GM23338 (cell line): ENCODE measurements around the gene DUSP5. TPM values are rescaled to one million over a fixed set of nuclear protein-coding genes. Genes with fewer than 3 reads are reported as not detected.

Source experiments
- ATAC-seq: fragments of 200-7000 bp; cut with Tn5 transposase; 3 replicates; pipeline ENCODE4 v1.9.1; 2020
- DNase-seq: peaks from one replicate; pipeline ENCODE4 v3.0.0-alpha.2; 2015; ENCODE audit warnings: low spot score
- H2AFZ ChIP-seq: fragments of 200-600 bp; sonication (generic); 2 replicates; pipeline ENCODE4 v1.8.0; 2016; ENCODE audit warnings: antibody characterized with exemption, mild to moderate bottlenecking, moderate library complexity
- H3F3A ChIP-seq: fragments of 200-600 bp; sonication (generic); replicated peaks from 2 replicates; pipeline ENCODE4 v1.8.0; 2017; ENCODE audit warnings: antibody characterized with exemption, mixed run types, low read depth
- H3K27ac ChIP-seq: fragments of 200-600 bp; sonication (generic); 2 replicates; pipeline ENCODE4 v1.6.1; 2016; ENCODE audit warnings: low read depth
- H3K27me3 ChIP-seq: fragments of 200-600 bp; sonication (generic); 2 replicates; pipeline ENCODE4 v1.8.0; 2016; ENCODE audit warnings: mild to moderate bottlenecking, mixed run types, moderate library complexity; ENCODE audit not compliant: insufficient read depth
- H3K36me3 ChIP-seq: fragments of 200-600 bp; sonication (generic); 2 replicates; pipeline ENCODE4 v1.8.0; 2016; ENCODE audit warnings: mild to moderate bottlenecking; ENCODE audit not compliant: insufficient read depth
- H3K4me1 ChIP-seq: fragments of 200-600 bp; sonication (generic); 2 replicates; pipeline ENCODE4 v1.8.0; 2016; ENCODE audit warnings: mild to moderate bottlenecking, moderate library complexity; ENCODE audit not compliant: insufficient read depth
- H3K4me2 ChIP-seq: fragments of 200-600 bp; sonication (generic); 2 replicates; pipeline ENCODE4 v1.7.1; 2017; ENCODE audit warnings: mixed run types
- H3K4me3 ChIP-seq: fragments of 200-600 bp; sonication (generic); 2 replicates; pipeline ENCODE4 v1.6.1; 2016; ENCODE audit warnings: mixed run types
- H3K79me2 ChIP-seq: fragments of 200-600 bp; sonication (generic); replicated peaks from 2 replicates; pipeline ENCODE4 v1.8.0; 2017; ENCODE audit warnings: mild to moderate bottlenecking; ENCODE audit not compliant: insufficient read depth
- H3K9me2 ChIP-seq: fragments of 200-600 bp; sonication (generic); 2 replicates; pipeline ENCODE4 v1.8.0; 2017; ENCODE audit not compliant: insufficient read depth
- H4K20me1 ChIP-seq: fragments of 200-600 bp; sonication (generic); replicated peaks from 2 replicates; pipeline ENCODE4 v1.8.0; 2017; ENCODE audit warnings: mild to moderate bottlenecking; ENCODE audit not compliant: insufficient read depth
- H3K27ac Mint-ChIP-seq: 2 replicates; pipeline ENCODE4 v1.8.0; 2020; ENCODE audit warnings: inconsistent platforms, mild to moderate bottlenecking, moderate library complexity, mixed read lengths
- H3K27me3 Mint-ChIP-seq: 3 replicates; pipeline ENCODE4 v1.8.0; 2022; ENCODE audit warnings: low read depth, mild to moderate bottlenecking, moderate library complexity, mixed read lengths, inconsistent platforms; ENCODE audit not compliant: insufficient read depth, poor library complexity
- H3K36me3 Mint-ChIP-seq: 3 replicates; pipeline ENCODE4 v1.8.0; 2021; ENCODE audit warnings: low read depth, mild to moderate bottlenecking, inconsistent platforms, moderate library complexity, mixed read lengths
- H3K4me1 Mint-ChIP-seq: 3 replicates; pipeline ENCODE4 v1.8.0; 2020; ENCODE audit warnings: mild to moderate bottlenecking, inconsistent platforms, mixed read lengths
- H3K4me3 Mint-ChIP-seq: 3 replicates; pipeline ENCODE4 v1.8.0; 2021; ENCODE audit warnings: moderate library complexity, mild to moderate bottlenecking, inconsistent platforms, mixed read lengths
- H3K9me3 Mint-ChIP-seq: 3 replicates; pipeline ENCODE4 v1.8.0; 2020; ENCODE audit warnings: moderate library complexity, mild to moderate bottlenecking, inconsistent platforms, mixed read lengths
- CREB1 ChIP-seq: fragments of 250-450 bp; sonication (Bioruptor Pico); IDR thresholded peaks from 2 replicates; pipeline ENCODE4 v1.5.0; 2020; ENCODE audit warnings: low read depth, mild to moderate bottlenecking, moderate library complexity
- CTCF ChIP-seq, 2 experiments: fragments of 200-600 bp in 1 of 2; sonication (generic) in 1 of 2; conservative IDR thresholded peaks; 2 replicates each; pipeline versions ENCODE4 v1.5.1 to v1.6.1; 2016 to 2017; ENCODE audit warnings: antibody characterized with exemption in 2 of 2, low read depth in 2 of 2, mild to moderate bottlenecking in 2 of 2, moderate library complexity in 1 of 2
- ETS1 ChIP-seq: IDR thresholded peaks from 2 replicates; pipeline ENCODE4 v1.6.1; 2016; ENCODE audit warnings: antibody characterized with exemption
- EZH2 ChIP-seq: fragments of 200-600 bp; sonication (generic); IDR thresholded peaks from one replicate; pipeline ENCODE4 v1.8.0; 2017; ENCODE audit warnings: antibody characterized with exemption, mild to moderate bottlenecking, low read depth; ENCODE audit not compliant: unreplicated experiment
- EZH2phosphoT487 ChIP-seq: fragments of 200-600 bp; sonication (generic); IDR thresholded peaks from one replicate; pipeline ENCODE4 v1.8.1; 2018; ENCODE audit warnings: antibody characterized with exemption; ENCODE audit not compliant: unreplicated experiment
- JUNB ChIP-seq: IDR thresholded peaks from one replicate; pipeline ENCODE4 v1.6.1; 2016; ENCODE audit warnings: antibody characterized with exemption; ENCODE audit not compliant: unreplicated experiment
- NANOG ChIP-seq: IDR thresholded peaks from 2 replicates; pipeline ENCODE4 v1.6.1; 2016; ENCODE audit warnings: antibody characterized with exemption, borderline replicate concordance
- POLR2AphosphoS5 ChIP-seq: IDR thresholded peaks from 2 replicates; pipeline ENCODE4 v1.6.1; 2016; ENCODE audit warnings: antibody characterized with exemption, low read depth
- ZNF114 ChIP-seq: fragments of 250-450 bp; sonication (Bioruptor Pico); IDR thresholded peaks from 2 replicates; pipeline ENCODE4 v1.5.0; 2020; ENCODE audit warnings: mild to moderate bottlenecking, moderate library complexity
- ZNF331 ChIP-seq: fragments of 250-450 bp; sonication (Bioruptor Pico); IDR thresholded peaks from 2 replicates; pipeline ENCODE4 v1.5.0; 2020; ENCODE audit warnings: low read depth, mild to moderate bottlenecking, moderate library complexity
- polyA plus RNA-seq: library from polyadenylated mRNA; unstranded; fragments of >200 nt; fragmentation: Nextera tagmentation; extraction: Ambion mirVana; gene quantifications from 2 replicates; pipeline ENCODE4 v1.2.1, GENCODE V29; 2016
- total RNA-seq: library from RNA; depleted of rRNA; stranded (reverse); fragments of >200 nt; shearing (Covaris generic); gene quantifications from 2 replicates; pipeline ENCODE4 v1.2.3, GENCODE V29; 2014
- TF ChIP-seq, protein P1 (sequence below): fragments of 250-450 bp; sonication (Bioruptor Pico); IDR thresholded peaks from 2 replicates; pipeline ENCODE4 v1.5.0; 2020; ENCODE audit warnings: mild to moderate bottlenecking, moderate library complexity

DUSP5 gene
- total and polyA plus RNA-seq, 2 experiments from 2014 or later, result 10.8 to 35.9 TPM

- TF ChIP-seq CTCF (conservative IDR thresholded peaks at IDR 0.05; ENCODE audit: low read depth in 2 of 2) (no peak), ZNF114 (CRISPR knock-in tag) (no peak), POLR2AphosphoS5 (no peak), EZH2phosphoT487 (no peak), JUNB (no peak)
- TF ChIP-seq, protein P1, sequence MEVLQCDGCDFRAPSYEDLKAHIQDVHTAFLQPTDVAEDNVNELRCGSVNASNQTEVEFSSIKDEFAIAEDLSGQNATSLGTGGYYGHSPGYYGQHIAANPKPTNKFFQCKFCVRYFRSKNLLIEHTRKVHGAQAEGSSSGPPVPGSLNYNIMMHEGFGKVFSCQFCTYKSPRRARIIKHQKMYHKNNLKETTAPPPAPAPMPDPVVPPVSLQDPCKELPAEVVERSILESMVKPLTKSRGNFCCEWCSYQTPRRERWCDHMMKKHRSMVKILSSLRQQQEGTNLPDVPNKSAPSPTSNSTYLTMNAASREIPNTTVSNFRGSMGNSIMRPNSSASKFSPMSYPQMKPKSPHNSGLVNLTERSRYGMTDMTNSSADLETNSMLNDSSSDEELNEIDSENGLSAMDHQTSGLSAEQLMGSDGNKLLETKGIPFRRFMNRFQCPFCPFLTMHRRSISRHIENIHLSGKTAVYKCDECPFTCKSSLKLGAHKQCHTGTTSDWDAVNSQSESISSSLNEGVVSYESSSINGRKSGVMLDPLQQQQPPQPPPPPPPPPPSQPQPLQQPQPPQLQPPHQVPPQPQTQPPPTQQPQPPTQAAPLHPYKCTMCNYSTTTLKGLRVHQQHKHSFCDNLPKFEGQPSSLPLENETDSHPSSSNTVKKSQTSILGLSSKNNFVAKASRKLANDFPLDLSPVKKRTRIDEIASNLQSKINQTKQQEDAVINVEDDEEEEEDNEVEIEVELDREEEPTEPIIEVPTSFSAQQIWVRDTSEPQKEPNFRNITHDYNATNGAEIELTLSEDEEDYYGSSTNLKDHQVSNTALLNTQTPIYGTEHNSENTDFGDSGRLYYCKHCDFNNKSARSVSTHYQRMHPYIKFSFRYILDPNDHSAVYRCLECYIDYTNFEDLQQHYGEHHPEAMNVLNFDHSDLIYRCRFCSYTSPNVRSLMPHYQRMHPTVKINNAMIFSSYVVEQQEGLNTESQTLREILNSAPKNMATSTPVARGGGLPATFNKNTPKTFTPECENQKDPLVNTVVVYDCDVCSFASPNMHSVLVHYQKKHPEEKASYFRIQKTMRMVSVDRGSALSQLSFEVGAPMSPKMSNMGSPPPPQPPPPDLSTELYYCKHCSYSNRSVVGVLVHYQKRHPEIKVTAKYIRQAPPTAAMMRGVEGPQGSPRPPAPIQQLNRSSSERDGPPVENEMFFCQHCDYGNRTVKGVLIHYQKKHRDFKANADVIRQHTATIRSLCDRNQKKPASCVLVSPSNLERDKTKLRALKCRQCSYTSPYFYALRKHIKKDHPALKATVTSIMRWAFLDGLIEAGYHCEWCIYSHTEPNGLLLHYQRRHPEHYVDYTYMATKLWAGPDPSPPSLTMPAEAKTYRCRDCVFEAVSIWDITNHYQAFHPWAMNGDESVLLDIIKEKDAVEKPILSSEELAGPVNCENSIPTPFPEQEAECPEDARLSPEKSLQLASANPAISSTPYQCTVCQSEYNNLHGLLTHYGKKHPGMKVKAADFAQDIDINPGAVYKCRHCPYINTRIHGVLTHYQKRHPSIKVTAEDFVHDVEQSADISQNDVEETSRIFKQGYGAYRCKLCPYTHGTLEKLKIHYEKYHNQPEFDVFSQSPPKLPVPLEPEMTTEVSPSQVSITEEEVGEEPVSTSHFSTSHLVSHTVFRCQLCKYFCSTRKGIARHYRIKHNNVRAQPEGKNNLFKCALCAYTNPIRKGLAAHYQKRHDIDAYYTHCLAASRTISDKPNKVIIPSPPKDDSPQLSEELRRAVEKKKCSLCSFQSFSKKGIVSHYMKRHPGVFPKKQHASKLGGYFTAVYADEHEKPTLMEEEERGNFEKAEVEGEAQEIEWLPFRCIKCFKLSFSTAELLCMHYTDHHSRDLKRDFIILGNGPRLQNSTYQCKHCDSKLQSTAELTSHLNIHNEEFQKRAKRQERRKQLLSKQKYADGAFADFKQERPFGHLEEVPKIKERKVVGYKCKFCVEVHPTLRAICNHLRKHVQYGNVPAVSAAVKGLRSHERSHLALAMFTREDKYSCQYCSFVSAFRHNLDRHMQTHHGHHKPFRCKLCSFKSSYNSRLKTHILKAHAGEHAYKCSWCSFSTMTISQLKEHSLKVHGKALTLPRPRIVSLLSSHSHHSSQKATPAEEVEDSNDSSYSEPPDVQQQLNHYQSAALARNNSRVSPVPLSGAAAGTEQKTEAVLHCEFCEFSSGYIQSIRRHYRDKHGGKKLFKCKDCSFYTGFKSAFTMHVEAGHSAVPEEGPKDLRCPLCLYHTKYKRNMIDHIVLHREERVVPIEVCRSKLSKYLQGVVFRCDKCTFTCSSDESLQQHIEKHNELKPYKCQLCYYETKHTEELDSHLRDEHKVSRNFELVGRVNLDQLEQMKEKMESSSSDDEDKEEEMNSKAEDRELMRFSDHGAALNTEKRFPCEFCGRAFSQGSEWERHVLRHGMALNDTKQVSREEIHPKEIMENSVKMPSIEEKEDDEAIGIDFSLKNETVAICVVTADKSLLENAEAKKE (CRISPR knock-in tag), result no peak
These were observed 6.5 kb downstream of the DUSP5 start (continued) for GRCh38 chr10:110504111-110504735.

GRCh38 chr10:110505130-110505770 is 7.5 kb downstream of the DUSP5 start:
- no peak overlapping the region for H3K27ac ChIP-seq
- H3K4me1 Mint-ChIP-seq, result peaks cover 27% of the 10 kb centered on the region
- TF ChIP-seq ZNF114 (CRISPR knock-in tag) (no peak), EZH2 (no peak), NANOG (no peak), JUNB (no peak), ETS1 (no peak), CREB1 (CRISPR knock-in tag) (no peak), EZH2phosphoT487 (no peak), ZNF331 (CRISPR knock-in tag) (no peak), CTCF (conservative IDR thresholded peaks at IDR 0.05; ENCODE audit: low read depth in 2 of 2) (no peak)

More at GRCh38 chr10:110505130-110505770, 7.5 kb downstream of the DUSP5 start:
- H3K4me3 ChIP-seq, result no peak overlapping the region
- H3K27me3 ChIP-seq, result peaks cover 3% of the 10 kb centered on the region; the same call in 1 of the 2 replicates
- H2AFZ ChIP-seq, result no peak overlapping the region
- no peaks in the 10 kb centered on the region for H3K9me2 ChIP-seq
- Mint-ChIP-seq H3K4me3 (no peak overlapping the region), H3K27me3 (peaks cover 4% of the 10 kb centered on the region), H3K9me3 (no peaks in the 10 kb centered on the region), H3K36me3 (peaks cover 80% of the 10 kb centered on the region), H3K27ac (no peak overlapping the region)
- DNase-seq (no peak), ATAC-seq (no peak)
- peaks cover 55% of the 10 kb centered on the region for H3K79me2 ChIP-seq
- peaks cover 20% of the 10 kb centered on the region for H3K4me1 ChIP-seq
- no peak overlapping the region for H3K4me2 ChIP-seq
- no peaks in the 10 kb centered on the region for H3F3A ChIP-seq
- H4K20me1 ChIP-seq, result peaks cover 4% of the 10 kb centered on the region
- H3K36me3 ChIP-seq, result peaks cover 15% of the 10 kb centered on the region
